Tibial nerve (tissue), 4 donors: ENCODE data around the gene SPATS2L. TPM values are rescaled to one million over a fixed set of nuclear protein-coding genes. Genes with fewer than 3 reads are reported as not detected.

Source experiments
- DNase-seq, 2 donors: peaks; one replicate each; pipeline ENCODE4 v3.0.0-alpha.2; 2019; ENCODE audit warnings: low spot score in 2 of 2
- H3K27ac ChIP-seq, 4 donors: fragments of 200-600 bp; sonication (generic) in 3 of 4; one replicate each; pipeline ENCODE4 v1.5.1; 2017 to 2019; ENCODE audit warnings: mild to moderate bottlenecking in 1 of 4
- H3K27me3 ChIP-seq, 2 donors: fragments of 200-600 bp; sonication (generic) in 1 of 2; one replicate each; pipeline versions ENCODE4 v1.5.1 to v1.6.0; 2017 to 2019
- H3K36me3 ChIP-seq, 3 donors: fragments of 200-600 bp; sonication (generic); one replicate each; pipeline ENCODE4 v1.5.1; 2018 to 2019
- H3K4me1 ChIP-seq, 4 donors: fragments of 200-600 bp; sonication (generic) in 3 of 4; one replicate each; pipeline ENCODE4 v1.5.1; 2017 to 2019
- H3K4me3 ChIP-seq, 4 donors: fragments of 200-600 bp; sonication (generic) in 3 of 4; one replicate each; pipeline ENCODE4 v1.5.1; 2017 to 2019; ENCODE audit warnings: mild to moderate bottlenecking in 1 of 4, moderate library complexity in 1 of 4
- H3K9me3 ChIP-seq, 4 donors: fragments of 200-600 bp; sonication (generic) in 3 of 4; one replicate each; pipeline ENCODE4 v1.5.1; 2017 to 2019
- EP300 ChIP-seq, 2 donors: sonication (generic); formaldehyde crosslinking; IDR thresholded peaks; one replicate each; pipeline ENCODE4 v1.6.1; 2017; ENCODE audit warnings: antibody characterized with exemption in 2 of 2, mild to moderate bottlenecking in 1 of 2
- POLR2A ChIP-seq, 2 donors: fragments of 450-650 bp; IDR thresholded peaks; one replicate each; pipeline ENCODE4 v1.6.1; 2017; ENCODE audit warnings: antibody characterized with exemption in 2 of 2, mild to moderate bottlenecking in 2 of 2, moderate library complexity in 2 of 2
- WGBS, 2 donors: methylation state at CpG; one replicate each; pipeline ENCODE4 v1.1.5; 2018; 5-methylcytosine and 5-hydroxymethylcytosine counted together
- small RNA-seq: library from RNA; depleted of rRNA; stranded (forward); fragments of <200 nt; gene quantifications from one replicate; pipeline ENCODE3, GENCODE V24; 2016
- total RNA-seq, 4 donors: library from RNA; depleted of rRNA; stranded (reverse); fragments of >200 nt; gene quantifications; one replicate each; pipeline ENCODE4 v1.1.0, GENCODE V29; 2016
- TF ChIP-seq, protein P1 (sequence below), 5 experiments: fragments of 200-600 bp in 3 of 5; fragments of 450-650 bp in 2 of 5; sonication (generic) in 3 of 5; IDR thresholded peaks; one replicate each; pipeline ENCODE4 v1.5.1; 2016 to 2019; ENCODE audit warnings: antibody characterized with exemption in 5 of 5, mild to moderate bottlenecking in 3 of 5, moderate library complexity in 2 of 5

The SPATS2L gene
- total RNA-seq, 4 donors from 2014 or later: 50.9 to 74.1 (median 57.2) TPM

DNA sequence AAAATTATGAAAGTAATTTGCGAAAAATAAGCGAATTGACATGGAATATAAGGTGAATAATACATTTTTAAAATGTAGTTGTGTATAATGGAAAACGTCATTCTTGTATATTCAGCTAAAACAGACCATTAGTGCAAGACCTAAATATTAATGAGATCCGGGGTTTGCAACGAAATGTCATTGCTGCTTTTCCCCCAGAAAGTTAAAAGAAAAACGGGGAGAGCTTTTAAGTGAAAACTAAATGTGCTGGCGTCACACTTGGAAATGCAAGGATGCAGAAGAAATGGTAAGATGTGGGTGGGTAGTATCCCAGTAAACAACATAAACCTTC, 219.0 kb downstream of the SPATS2L start:
- TF ChIP-seq EP300 (IDR thresholded peaks at IDR 0.05) (no peak), POLR2A (IDR thresholded peaks at IDR 0.05) (no peak)
- TF ChIP-seq, protein P1, sequence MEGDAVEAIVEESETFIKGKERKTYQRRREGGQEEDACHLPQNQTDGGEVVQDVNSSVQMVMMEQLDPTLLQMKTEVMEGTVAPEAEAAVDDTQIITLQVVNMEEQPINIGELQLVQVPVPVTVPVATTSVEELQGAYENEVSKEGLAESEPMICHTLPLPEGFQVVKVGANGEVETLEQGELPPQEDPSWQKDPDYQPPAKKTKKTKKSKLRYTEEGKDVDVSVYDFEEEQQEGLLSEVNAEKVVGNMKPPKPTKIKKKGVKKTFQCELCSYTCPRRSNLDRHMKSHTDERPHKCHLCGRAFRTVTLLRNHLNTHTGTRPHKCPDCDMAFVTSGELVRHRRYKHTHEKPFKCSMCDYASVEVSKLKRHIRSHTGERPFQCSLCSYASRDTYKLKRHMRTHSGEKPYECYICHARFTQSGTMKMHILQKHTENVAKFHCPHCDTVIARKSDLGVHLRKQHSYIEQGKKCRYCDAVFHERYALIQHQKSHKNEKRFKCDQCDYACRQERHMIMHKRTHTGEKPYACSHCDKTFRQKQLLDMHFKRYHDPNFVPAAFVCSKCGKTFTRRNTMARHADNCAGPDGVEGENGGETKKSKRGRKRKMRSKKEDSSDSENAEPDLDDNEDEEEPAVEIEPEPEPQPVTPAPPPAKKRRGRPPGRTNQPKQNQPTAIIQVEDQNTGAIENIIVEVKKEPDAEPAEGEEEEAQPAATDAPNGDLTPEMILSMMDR (IDR thresholded peaks at IDR 0.05): no peak
- DNase-seq: no peak
- H3K4me1 ChIP-seq: peaks cover 0 to 13% (median 6%) of the 10 kb centered on the region in 4 donors
- peak overlapping the region; percentile 58 to 81 (median 64) for H3K4me3 ChIP-seq
- no peaks in the 10 kb centered on the region for H3K9me3 ChIP-seq
- H3K27ac ChIP-seq: peak overlapping the region in 3 of 4 donors; percentile 12 to 73 (median 63)
- 18 to 28% methylated on average over 7 of the region's 7 CpGs for WGBS, 2 donors
- H3K36me3 ChIP-seq: no peaks in the 10 kb centered on the region
- H3K27me3 ChIP-seq: peaks cover 0 to 5% of the 10 kb centered on the region in 2 donors

DNA sequence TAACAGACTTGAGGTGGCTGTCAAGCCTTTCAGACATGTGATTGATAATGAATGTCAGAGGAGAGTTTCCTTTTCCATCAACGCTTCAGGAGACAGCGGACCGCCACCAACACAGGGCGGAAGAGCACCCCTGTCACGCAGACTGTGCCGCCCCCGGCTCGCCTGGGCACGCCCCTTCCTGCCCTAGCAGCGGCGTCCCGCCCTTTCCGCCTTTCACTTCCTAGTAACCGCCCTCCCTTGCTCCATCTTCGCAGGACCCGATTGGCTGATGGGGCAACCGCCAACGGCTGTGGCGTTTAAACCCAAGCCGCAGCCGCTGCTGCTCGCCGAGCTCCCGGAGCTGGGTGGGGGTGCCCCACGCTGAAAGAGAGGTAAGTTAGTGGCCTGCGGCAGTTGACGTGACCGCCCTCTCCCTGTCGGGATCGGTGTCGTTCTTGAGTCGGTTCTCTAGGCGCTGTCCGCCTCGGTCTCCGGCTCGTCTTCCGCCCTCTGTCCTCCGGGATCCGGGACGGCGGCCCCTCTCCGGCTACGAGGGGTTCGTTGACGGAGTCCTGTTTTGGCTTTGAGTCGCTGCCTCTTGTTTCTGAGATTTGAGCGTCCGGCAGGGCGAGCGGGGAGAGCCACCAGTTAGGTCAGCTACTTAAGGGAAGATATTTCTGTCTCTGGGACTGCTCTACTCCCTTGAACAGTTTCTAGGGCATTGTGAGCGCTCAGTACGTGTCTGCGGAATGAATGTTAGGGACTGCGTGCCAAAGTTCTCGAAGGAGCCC, 219.6 kb downstream of the SPATS2L start, which contains the start of gene SGO2:
TSS of gene SGO2 (plus strand) at position 326 of the 770 bp plus-strand sequence. CDS start 6,769 bp downstream, outside the sequence.
- H3K9me3 ChIP-seq: no peaks in the 10 kb centered on the region
- peak within 1 kb of the TSS; percentile 58 to 81 (median 64) for H3K4me3 ChIP-seq
- peaks cover 0 to 5% of the 10 kb centered on the region in 2 donors for H3K27me3 ChIP-seq
- DNase-seq: peak; percentile 85 to 90
- H3K27ac ChIP-seq: peak within 1 kb of the TSS in 3 of 4 donors; percentile 12 to 73 (median 63)
- peak; percentile 66 to 89 for TF ChIP-seq EP300 (IDR thresholded peaks at IDR 0.05)
- peak; percentile 54 to 65 for TF ChIP-seq POLR2A (IDR thresholded peaks at IDR 0.05)
- TF ChIP-seq, protein P1 (IDR thresholded peaks at IDR 0.05): peak in 1 of 5 experiments; percentile 6
- H3K36me3 ChIP-seq: no peaks in the 10 kb centered on the region
- 0 to 1% methylated on average over 29 to 53 of the region's 56 CpGs for WGBS, 2 donors
- peaks cover 0 to 13% (median 6%) of the 10 kb centered on the region in 4 donors for H3K4me1 ChIP-seq

DNA sequence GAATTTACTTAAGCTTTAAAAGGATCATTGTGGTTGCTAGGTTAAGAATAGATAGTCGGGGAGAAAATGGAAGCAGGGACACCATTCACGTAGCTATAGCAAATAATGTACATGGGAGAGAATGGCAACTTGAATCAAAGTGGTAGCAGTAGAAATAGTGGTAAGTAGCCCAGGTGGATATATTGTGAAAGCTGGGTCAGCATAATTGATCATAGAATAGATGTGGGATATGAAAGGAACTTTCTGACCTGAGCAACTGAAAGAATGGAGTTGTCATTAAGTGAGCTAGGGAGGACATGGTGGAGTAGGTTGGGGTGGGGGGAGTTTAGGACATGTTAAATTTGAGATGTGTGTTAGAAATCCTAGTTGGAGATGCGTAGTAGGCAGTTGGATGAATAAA, 221.7 kb downstream of the SPATS2L start:
- peaks cover 0 to 13% (median 6%) of the 10 kb centered on the region in 4 donors for H3K4me1 ChIP-seq
- no peaks in the 10 kb centered on the region for H3K9me3 ChIP-seq
- no peak overlapping the region for H3K4me3 ChIP-seq
- no peak for DNase-seq
- H3K36me3 ChIP-seq: no peaks in the 10 kb centered on the region
- H3K27ac ChIP-seq: no peak overlapping the region
- TF ChIP-seq, protein P1 (IDR thresholded peaks at IDR 0.05): no peak
- TF ChIP-seq EP300 (IDR thresholded peaks at IDR 0.05) (no peak), POLR2A (IDR thresholded peaks at IDR 0.05) (no peak)
- no peaks in the 10 kb centered on the region for H3K27me3 ChIP-seq
- WGBS, 2 donors: 91 to 94% methylated on average over 2 to 3 of the region's 3 CpGs

Small RNAs within 50 kb of the gene (small RNA-seq; reads per million reads assigned to genes)
- not detected for gene RNY4P34

Other genes starting within 250 kb of the SPATS2L start
- 10 to 100 TPM; 20.1 to 38.2 (median 24.5) TPM for gene KCTD18, start 203.4 kb downstream of the SPATS2L start, total RNA-seq
- gene SGO2, start 219.5 kb downstream of the SPATS2L start, total RNA-seq: 1 to 10 TPM; 1.5 to 6.3 (median 4.5) TPM